HepG2 (cell line): ENCODE data around the gene AKR1B15. TPM values are rescaled to one million over a fixed set of nuclear protein-coding genes. Genes with fewer than 3 reads are reported as not detected.
"Not testable (repeated sequence)": the region's sequence is repeated elsewhere in the genome, so short reads cannot be mapped to it uniquely, and the experiment has no call there.

ENCODE experiments used
- ATAC-seq: fragments of 200-7000 bp; cut with Tn5 transposase; 3 replicates; pipeline ENCODE4 v1.9.1; 2020; ENCODE audit warnings: mild to moderate bottlenecking, moderate library complexity
- BruUV-seq: library from RNA; stranded (reverse); fragments of 400-500 nt; replicated peaks from 2 replicates; lab custom pipeline; 2021; lab: Mats Ljungman, UMichigan
- CTCF ChIA-PET: fragments of 300-600 bp; formaldehyde crosslinking; extraction: SDS; loops from one replicate; lab custom pipeline; 2021; ENCODE audit warnings: low total read pairs, inconsistent platforms, low intra/inter-chr PET ratio; lab: Yijun Ruan, JAX
- POLR2A ChIA-PET: fragments of 350-600 bp; sonication (Branson Sonifier 250); formaldehyde crosslinking; loops from one replicate; lab custom pipeline; 2020; ENCODE audit warnings: antibody characterized with exemption, inconsistent platforms; lab: Yijun Ruan, JAX
- DNase-seq: peaks from one replicate; pipeline ENCODE4 v3.0.0-alpha.2; 2015; ENCODE audit warnings: low spot score
- FAIRE-seq: peaks from 3 replicates; lab custom pipeline; 2011; peaks lifted over from hg19 to GRCh38; lab: Jason Lieb, UNC
- H2AFZ ChIP-seq: one replicate; pipeline ENCODE4 v1.6.1; 2011; ENCODE audit warnings: low read length, inconsistent platforms
- H3K27ac ChIP-seq: fragments of 300-600 bp; 3 replicates; pipeline ENCODE4 v1.8.0; 2011; ENCODE audit warnings: mixed run types, mild to moderate bottlenecking, mixed read lengths, low read length, inconsistent platforms; ENCODE audit not compliant: insufficient read depth; ENCODE audit errors: extremely low read length
- H3K27me3 ChIP-seq, 2 experiments: fragments of 200-600 bp in 1 of 2; 2 replicates in 1 of 2; 3 replicates in 1 of 2; pipeline versions ENCODE4 v1.6.0 to v1.8.0; 2011; ENCODE audit warnings: low read length in 2 of 2, mild to moderate bottlenecking in 2 of 2, moderate library complexity in 2 of 2, inconsistent platforms in 1 of 2; ENCODE audit not compliant: insufficient read depth in 2 of 2, control insufficient read depth in 1 of 2
- H3K36me3 ChIP-seq, 2 experiments: fragments of 200-600 bp in 1 of 2; replicated peaks in 1 of 2; 2 replicates in 1 of 2; 3 replicates in 1 of 2; pipeline versions ENCODE4 v1.5.1 to v1.8.0; 2011; ENCODE audit warnings: low read length in 2 of 2, inconsistent platforms in 1 of 2; ENCODE audit not compliant: insufficient read depth in 2 of 2, control insufficient read depth in 1 of 2
- H3K4me1 ChIP-seq: 2 replicates; pipeline ENCODE4 v1.5.1; 2012; ENCODE audit warnings: low read length, inconsistent platforms; ENCODE audit not compliant: insufficient read depth
- H3K4me2 ChIP-seq: 2 replicates; pipeline ENCODE4 v1.6.0; 2011; ENCODE audit warnings: low read depth, low read length, inconsistent platforms
- H3K4me3 ChIP-seq, 3 experiments: fragments of 200-600 bp in 1 of 3; sonication (generic), shearing (Covaris generic) in 1 of 3; replicated peaks in 1 of 3; 2 replicates each; pipeline ENCODE4 v1.5.1; 2011 to 2016; ENCODE audit warnings: low read length in 3 of 3, inconsistent platforms in 2 of 3, low read depth in 2 of 3, mild to moderate bottlenecking in 2 of 3, control low read depth in 1 of 3, mixed read lengths in 1 of 3; ENCODE audit not compliant: insufficient read depth in 1 of 3
- H3K79me2 ChIP-seq: one replicate; pipeline ENCODE4 v1.6.1; 2011; ENCODE audit warnings: low read length, inconsistent platforms; ENCODE audit not compliant: insufficient read depth
- H3K9ac ChIP-seq: 2 replicates; pipeline ENCODE4 v1.6.0; 2011; ENCODE audit warnings: mild to moderate bottlenecking, low read depth, low read length, inconsistent platforms; ENCODE audit not compliant: insufficient read depth
- H3K9me3 ChIP-seq: 2 replicates; pipeline ENCODE4 v1.5.1; 2012; ENCODE audit warnings: mild to moderate bottlenecking, low read length
- H4K20me1 ChIP-seq: 2 replicates; pipeline ENCODE4 v1.6.0; 2011; ENCODE audit warnings: inconsistent platforms, mild to moderate bottlenecking, low read length, moderate library complexity; ENCODE audit not compliant: insufficient read depth
- MAFF ChIP-seq: IDR thresholded peaks from 2 replicates; pipeline ENCODE4 v1.6.1; 2011; ENCODE audit warnings: low read depth, low read length, improper control_type of control experiment
- MAFK ChIP-seq, 2 experiments: IDR thresholded peaks in 1 of 2; conservative IDR thresholded peaks in 1 of 2; 2 replicates each; pipeline ENCODE4 v1.6.1; 2011; ENCODE audit warnings: improper control_type of control experiment in 2 of 2, low read length in 2 of 2
- NFYB ChIP-seq: sonication (generic); formaldehyde crosslinking; IDR thresholded peaks from 2 replicates; pipeline ENCODE4 v1.4.0; 2020; ENCODE audit warnings: missing genetic modification reagents
- ZNF121 ChIP-seq: sonication (generic); formaldehyde crosslinking; IDR thresholded peaks from 2 replicates; pipeline ENCODE4 v1.5.0; 2020; ENCODE audit warnings: mild to moderate bottlenecking, missing genetic modification reagents
- ZNF235 ChIP-seq: sonication (generic); formaldehyde crosslinking; IDR thresholded peaks from 2 replicates; pipeline ENCODE4 v1.8.1; 2023; ENCODE audit warnings: mild to moderate bottlenecking, missing genetic modification reagents, borderline replicate concordance
- WGBS: methylation state at CpG from one replicate; pipeline ENCODE4 v1.1.6; 2017; ENCODE audit warnings: low lambda C conversion rate; 5-methylcytosine and 5-hydroxymethylcytosine counted together
- in situ Hi-C: cut with HindIII; loops from 2 replicates; pipeline ENCODE4 v1.10.0; 2017; ENCODE audit warnings: low pct_unique_long_range_greater_than_20kb; ENCODE audit not compliant: extremely low pct_ligation_motif_present
- intact Hi-C: fragments of 100-400 bp; cut with micrococcal nuclease; formaldehyde crosslinking; loops from one replicate; pipeline ENCODE4 v1.10.0; 2022; ENCODE audit not compliant: unreplicated experiment
- polyA plus RNA-seq, 8 experiments: library from polyadenylated mRNA; depleted of rRNA in 3 of 8; stranded (reverse) in 7 of 8; unstranded in 1 of 8; fragments of >200 nt; fragmentation: Illumina TruSeq in 4 of 8; extraction: Trizol in 4 of 8; gene quantifications; 2 replicates each; pipeline versions ENCODE4 v1.2.1 to v1.2.3, GENCODE V29; 2011 to 2016; ENCODE audit warnings: low read depth in 4 of 8, missing spikeins in 1 of 8, mixed read lengths in 1 of 8; ENCODE audit not compliant: insufficient read depth in 1 of 8
- total RNA-seq, 5 experiments: library from RNA; depleted of rRNA; stranded (reverse); fragments of >200 nt; fragmentation: Illumina TruSeq; extraction: Trizol; gene quantifications; 2 replicates each; pipeline ENCODE4 v1.2.3, GENCODE V29; 2016; ENCODE audit warnings: low read depth in 1 of 5

The AKR1B15 gene
- total and polyA plus RNA-seq, 2 of the 13 experiments (the other 11 are each of a cell fraction or from before 2014, with no cell fraction given): 0.77 TPM; not detected in 1

DNA sequence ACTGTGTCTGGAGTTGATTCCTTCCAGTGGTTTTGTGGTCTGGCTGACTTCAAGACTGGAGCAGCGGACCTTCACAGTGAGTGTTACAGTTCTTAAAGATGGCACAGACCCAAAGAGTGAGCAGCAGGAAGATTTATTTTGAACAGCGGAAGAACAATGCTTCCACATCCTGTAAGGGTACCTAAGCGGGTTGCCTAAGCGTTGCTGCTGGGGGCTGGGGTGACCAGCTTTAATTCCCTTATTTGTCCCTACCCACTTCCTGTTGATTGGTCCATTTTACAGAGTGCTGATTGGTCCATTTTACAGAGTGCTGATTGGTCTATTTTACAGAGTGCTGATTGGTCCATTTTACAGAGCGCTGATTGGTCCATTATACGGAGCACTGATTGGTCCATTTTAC, 13.2 kb downstream of the AKR1B15 start:
- Histone ChIP-seq H3K9me3 (no peaks in the 10 kb centered on the region), H3K79me2 (no peaks in the 10 kb centered on the region), H3K27me3 (peaks cover 0 to 18% of the 10 kb centered on the region in 2 experiments; a peak in 1 of 5 replicates), H3K4me1 (peaks cover 16% of the 10 kb centered on the region), H3K9ac (no peak overlapping the region), H3K4me2 (no peak overlapping the region), H3K36me3 (no peaks in the 10 kb centered on the region), H2AFZ (no peak overlapping the region), H3K4me3 (no peak overlapping the region), H4K20me1 (no peaks in the 10 kb centered on the region), H3K27ac (no peak overlapping the region)
- no peak for FAIRE-seq
- no peak for ATAC-seq
- ChIA-PET CTCF (no interaction called here), POLR2A (no interaction called here)
- TF ChIP-seq MAFK (conservative IDR thresholded peaks at IDR 0.05 in 1 of 2, IDR thresholded peaks at IDR 0.05 in 1 of 2; ENCODE audit: low read length in 2 of 2) (0 out of 4 replicates have a peak, but pooled peaks of 1 of the 2 experiments have one; percentile 6), MAFF (0 out of 2 replicates have a peak, but pooled peaks have one; percentile 5), NFYB (CRISPR knock-in tag) (peak; percentile 40; the same call in 1 of the 2 replicates), ZNF235 (no peak)
- BruUV-seq: no TSS peak
- 82% methylated on average over 6 of the region's 6 CpGs for WGBS
- no peak for DNase-seq
- in situ Hi-C loops (no loop called here), intact Hi-C loops (no loop called here)

DNA sequence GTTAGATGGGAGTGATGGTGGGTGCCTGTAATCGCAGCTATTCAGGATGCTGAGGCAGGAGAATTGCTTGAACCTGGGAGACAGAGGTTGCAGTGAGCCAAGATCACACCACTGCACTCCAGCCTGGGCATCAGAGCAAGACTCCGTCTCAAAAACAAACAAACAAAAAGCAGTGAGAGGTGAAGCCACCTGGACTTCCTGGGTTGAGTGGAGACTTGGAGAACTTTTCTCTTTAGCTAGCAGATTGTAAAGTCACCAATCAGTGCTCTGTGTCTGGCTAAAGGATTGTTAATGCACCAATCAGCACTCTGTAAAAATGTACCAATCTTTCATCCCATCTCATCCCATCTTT, 14.5 kb downstream of the AKR1B15 start:
- H4K20me1 ChIP-seq, intact Hi-C loops, DNase-seq, CTCF ChIA-PET, H3K36me3 ChIP-seq, H3K9ac ChIP-seq, H3K4me2 ChIP-seq, H3K4me3 ChIP-seq, H3K9me3 ChIP-seq, POLR2A ChIA-PET, H3K27ac ChIP-seq, BruUV-seq, H2AFZ ChIP-seq, H3K79me2 ChIP-seq, FAIRE-seq, in situ Hi-C loops: not testable (repeated sequence)
- 13% methylated on average over 2 of the region's 2 CpGs for WGBS
- Histone ChIP-seq H3K4me1 (peaks cover 16% of the 10 kb centered on the region), H3K27me3 (peaks cover 0 to 26% of the 10 kb centered on the region in 2 experiments; a peak in 1 of 5 replicates)
- 0 out of 3 replicates have a peak, but pooled peaks have one; percentile 18 for ATAC-seq
- peak; percentile 40; the same call in 1 of the 2 replicates for TF ChIP-seq ZNF121 (CRISPR knock-in tag)
